Measurements from ENCODE around the gene BZW1.

- no peak for TF ChIP-seq POLR2AphosphoS5 (IDR thresholded peaks at IDR 0.05)
- TF ChIP-seq, protein P1, sequence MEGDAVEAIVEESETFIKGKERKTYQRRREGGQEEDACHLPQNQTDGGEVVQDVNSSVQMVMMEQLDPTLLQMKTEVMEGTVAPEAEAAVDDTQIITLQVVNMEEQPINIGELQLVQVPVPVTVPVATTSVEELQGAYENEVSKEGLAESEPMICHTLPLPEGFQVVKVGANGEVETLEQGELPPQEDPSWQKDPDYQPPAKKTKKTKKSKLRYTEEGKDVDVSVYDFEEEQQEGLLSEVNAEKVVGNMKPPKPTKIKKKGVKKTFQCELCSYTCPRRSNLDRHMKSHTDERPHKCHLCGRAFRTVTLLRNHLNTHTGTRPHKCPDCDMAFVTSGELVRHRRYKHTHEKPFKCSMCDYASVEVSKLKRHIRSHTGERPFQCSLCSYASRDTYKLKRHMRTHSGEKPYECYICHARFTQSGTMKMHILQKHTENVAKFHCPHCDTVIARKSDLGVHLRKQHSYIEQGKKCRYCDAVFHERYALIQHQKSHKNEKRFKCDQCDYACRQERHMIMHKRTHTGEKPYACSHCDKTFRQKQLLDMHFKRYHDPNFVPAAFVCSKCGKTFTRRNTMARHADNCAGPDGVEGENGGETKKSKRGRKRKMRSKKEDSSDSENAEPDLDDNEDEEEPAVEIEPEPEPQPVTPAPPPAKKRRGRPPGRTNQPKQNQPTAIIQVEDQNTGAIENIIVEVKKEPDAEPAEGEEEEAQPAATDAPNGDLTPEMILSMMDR (IDR thresholded peaks at IDR 0.05), result no peak
- no peak for TF ChIP-seq POLR2A (IDR thresholded peaks at IDR 0.05)
- TF ChIP-seq EP300 (IDR thresholded peaks at IDR 0.05), result no peak
Measured at GRCh38 chr2:200778038-200778437, 33.7 kb upstream of the BZW1 start.
